ENCODE data around the gene SCLY.

SCLY gene

DNA sequence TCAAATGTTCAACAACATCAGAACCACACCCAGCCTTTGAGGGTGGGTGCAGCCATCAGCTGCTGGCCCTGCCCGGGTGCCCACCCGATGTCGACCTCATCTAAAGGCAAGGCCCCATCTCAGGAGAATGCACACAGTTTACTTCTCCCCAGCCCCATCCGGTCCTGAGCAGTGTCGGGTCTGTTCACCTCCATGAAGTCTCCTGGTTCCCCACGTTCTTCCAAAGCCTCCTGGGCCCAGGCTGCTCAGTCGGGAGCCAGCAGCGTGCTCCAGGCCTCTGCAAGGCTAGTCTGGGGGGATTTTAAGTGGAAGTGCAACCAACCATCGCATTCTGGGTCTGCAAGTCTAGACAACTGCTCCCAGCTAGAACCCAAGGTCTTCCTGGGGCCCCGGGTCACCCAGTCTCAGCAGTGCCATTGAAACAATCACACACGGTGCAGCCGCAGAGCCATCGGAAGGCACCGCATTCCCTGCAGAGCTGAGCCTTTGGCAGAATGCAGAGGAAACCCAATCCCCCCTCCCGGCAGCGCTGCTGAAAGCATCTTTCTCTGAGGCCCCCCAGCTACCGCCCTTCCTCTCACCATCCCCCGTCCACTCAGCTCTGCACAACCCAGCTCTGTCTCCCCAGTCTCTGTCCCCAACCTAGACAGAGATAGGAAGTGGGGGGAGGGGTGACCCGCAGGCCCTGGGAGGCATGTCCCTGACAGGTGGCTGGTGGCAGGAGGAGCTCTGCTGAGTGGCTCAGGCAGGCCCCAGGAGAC is 47.8 kb downstream of the SCLY start:
- H3K4me1 ChIP-seq (ENCODE audit: control insufficient read depth, insufficient read depth, low read length): no peaks in the 10 kb centered on the region
- H3K27ac ChIP-seq (ENCODE audit: extremely low read depth, low read depth, low read length): no peak overlapping the region
- POLR2A ChIA-PET: no interaction called here
- no peaks in the 10 kb centered on the region for H3K9me3 ChIP-seq (ENCODE audit: control insufficient read depth, insufficient read depth, low read depth, low read length)
- CTCF ChIA-PET: interaction anchor here (0.6 kb wide), 3 partner anchors 10 to 52 kb away, joined by 3 read pairs; no protein-coding TSS in a partner anchor
- H3K36me3 ChIP-seq (ENCODE audit: control insufficient read depth in 2 of 2, insufficient read depth in 1 of 2, low read length in 2 of 2): no peaks in the 10 kb centered on the region
- TF ChIP-seq ZNF174 (tag by site-specific recombination; IDR thresholded peaks at IDR 0.05): no peak
- peak; percentile 97 for TF ChIP-seq GLIS1 (tag by site-specific recombination; IDR thresholded peaks at IDR 0.05)
- TF ChIP-seq SALL2 (tag by site-specific recombination; IDR thresholded peaks at IDR 0.05; ENCODE audit: borderline replicate concordance): no peak
- TF ChIP-seq, protein P1, sequence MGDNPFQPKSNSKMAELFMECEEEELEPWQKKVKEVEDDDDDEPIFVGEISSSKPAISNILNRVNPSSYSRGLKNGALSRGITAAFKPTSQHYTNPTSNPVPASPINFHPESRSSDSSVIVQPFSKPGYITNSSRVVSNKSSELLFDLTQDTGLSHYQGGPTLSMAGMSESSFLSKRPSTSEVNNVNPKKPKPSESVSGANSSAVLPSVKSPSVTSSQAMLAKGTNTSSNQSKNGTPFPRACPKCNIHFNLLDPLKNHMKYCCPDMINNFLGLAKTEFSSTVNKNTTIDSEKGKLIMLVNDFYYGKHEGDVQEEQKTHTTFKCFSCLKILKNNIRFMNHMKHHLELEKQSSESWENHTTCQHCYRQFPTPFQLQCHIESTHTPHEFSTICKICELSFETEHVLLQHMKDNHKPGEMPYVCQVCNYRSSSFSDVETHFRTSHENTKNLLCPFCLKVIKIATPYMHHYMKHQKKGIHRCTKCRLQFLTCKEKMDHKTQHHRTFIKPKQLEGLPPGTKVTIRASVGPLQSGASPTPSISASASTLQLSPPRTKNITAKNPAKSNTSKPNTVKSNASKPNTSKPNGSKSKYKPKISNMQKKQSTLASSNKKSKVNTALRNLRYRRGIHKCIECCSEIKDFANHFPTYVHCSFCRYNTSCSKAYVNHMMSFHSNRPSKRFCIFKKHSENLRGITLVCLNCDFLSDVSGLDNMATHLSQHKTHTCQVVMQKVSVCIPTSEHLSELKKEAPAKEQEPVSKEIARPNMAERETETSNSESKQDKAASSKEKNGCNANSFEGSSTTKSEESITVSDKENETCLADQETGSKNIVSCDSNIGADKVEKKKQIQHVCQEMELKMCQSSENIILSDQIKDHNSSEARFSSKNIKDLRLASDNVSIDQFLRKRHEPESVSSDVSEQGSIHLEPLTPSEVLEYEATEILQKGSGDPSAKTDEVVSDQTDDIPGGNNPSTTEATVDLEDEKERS (tag by site-specific recombination; IDR thresholded peaks at IDR 0.05): no peak
- no peak for TF ChIP-seq ZNF449 (tag by site-specific recombination; IDR thresholded peaks at IDR 0.05)
- TF ChIP-seq ZIC2 (tag by site-specific recombination; IDR thresholded peaks at IDR 0.05): peak; percentile 40
- peak; percentile 97 for TF ChIP-seq KLF1 (tag by site-specific recombination; IDR thresholded peaks at IDR 0.05)
- TF ChIP-seq SCRT2 (tag by site-specific recombination; IDR thresholded peaks at IDR 0.05): peak; percentile 36; the same call in 1 of the 2 replicates
- no peak overlapping the region for H3K4me3 ChIP-seq (ENCODE audit: low read depth, low read length)

GRCh38 chr2:238113611-238114010 is 52.8 kb downstream of the SCLY start:
- no peaks in the 10 kb centered on the region for H3K36me3 ChIP-seq (ENCODE audit: control insufficient read depth in 2 of 2, insufficient read depth in 1 of 2, low read length in 2 of 2)
- H3K9me3 ChIP-seq (ENCODE audit: control insufficient read depth, insufficient read depth, low read depth, low read length): no peaks in the 10 kb centered on the region
- H3K27ac ChIP-seq (ENCODE audit: extremely low read depth, low read depth, low read length): no peak overlapping the region
- H3K4me1 ChIP-seq (ENCODE audit: control insufficient read depth, insufficient read depth, low read length): no peaks in the 10 kb centered on the region
- H3K4me3 ChIP-seq (ENCODE audit: low read depth, low read length): no peak overlapping the region
- CTCF ChIA-PET: no interaction called here
- POLR2A ChIA-PET: no interaction called here
- TF ChIP-seq ZNF473 (tag by site-specific recombination; IDR thresholded peaks at IDR 0.05) (no peak), ZNF513 (tag by site-specific recombination; IDR thresholded peaks at IDR 0.05) (no peak), ZNF792 (tag by site-specific recombination; IDR thresholded peaks at IDR 0.05) (no peak), ZNF596 (tag by site-specific recombination; IDR thresholded peaks at IDR 0.05) (no peak), KLF1 (tag by site-specific recombination; IDR thresholded peaks at IDR 0.05) (no peak), ZNF146 (tag by site-specific recombination; IDR thresholded peaks at IDR 0.05) (no peak), AEBP2 (tag by site-specific recombination; IDR thresholded peaks at IDR 0.05; ENCODE audit: borderline replicate concordance) (no peak), GLIS2 (tag by site-specific recombination; IDR thresholded peaks at IDR 0.05) (no peak), IKZF3 (tag by site-specific recombination; IDR thresholded peaks at IDR 0.05) (no peak), PRDM1 (tag by site-specific recombination; IDR thresholded peaks at IDR 0.05) (no peak), ZNF48 (tag by site-specific recombination; IDR thresholded peaks at IDR 0.05) (no peak), FEZF1 (tag by site-specific recombination; IDR thresholded peaks at IDR 0.05) (no peak), ZBTB11 (tag by site-specific recombination; conservative IDR thresholded peaks at IDR 0.05; ENCODE audit: low read depth) (no peak)
- TF ChIP-seq, protein P2, sequence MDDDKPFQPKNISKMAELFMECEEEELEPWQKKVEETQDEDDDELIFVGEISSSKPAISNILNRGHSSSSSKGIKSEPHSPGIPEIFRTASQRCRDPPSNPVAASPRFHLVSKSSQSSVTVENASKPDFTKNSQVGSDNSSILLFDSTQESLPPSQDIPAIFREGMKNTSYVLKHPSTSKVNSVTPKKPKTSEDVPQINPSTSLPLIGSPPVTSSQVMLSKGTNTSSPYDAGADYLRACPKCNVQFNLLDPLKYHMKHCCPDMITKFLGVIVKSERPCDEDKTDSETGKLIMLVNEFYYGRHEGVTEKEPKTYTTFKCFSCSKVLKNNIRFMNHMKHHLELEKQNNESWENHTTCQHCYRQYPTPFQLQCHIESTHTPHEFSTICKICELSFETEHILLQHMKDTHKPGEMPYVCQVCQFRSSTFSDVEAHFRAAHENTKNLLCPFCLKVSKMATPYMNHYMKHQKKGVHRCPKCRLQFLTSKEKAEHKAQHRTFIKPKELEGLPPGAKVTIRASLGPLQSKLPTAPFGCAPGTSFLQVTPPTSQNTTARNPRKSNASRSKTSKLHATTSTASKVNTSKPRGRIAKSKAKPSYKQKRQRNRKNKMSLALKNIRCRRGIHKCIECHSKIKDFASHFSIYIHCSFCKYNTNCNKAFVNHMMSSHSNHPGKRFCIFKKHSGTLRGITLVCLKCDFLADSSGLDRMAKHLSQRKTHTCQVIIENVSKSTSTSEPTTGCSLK (tag by site-specific recombination; IDR thresholded peaks at IDR 0.05): no peak
